KMS-11 (cell line): ENCODE results near the gene OAT.

Experiments used
- H2AFZ ChIP-seq: fragments of 200-600 bp; sonication (generic); 2 replicates; pipeline ENCODE4 v1.6.1; 2016; ENCODE audit warnings: antibody characterized with exemption, mixed run types, low read depth
- H3K27ac ChIP-seq: fragments of 200-600 bp; sonication (generic); 2 replicates; pipeline ENCODE4 v1.6.1; 2016; ENCODE audit warnings: mild to moderate bottlenecking, mixed run types
- H3K27me3 ChIP-seq: fragments of 200-600 bp; sonication (generic); 2 replicates; pipeline ENCODE4 v1.6.1; 2017; ENCODE audit warnings: mild to moderate bottlenecking, low read depth, mixed run types, moderate library complexity; ENCODE audit not compliant: insufficient read depth
- H3K36me3 ChIP-seq: fragments of 200-600 bp; sonication (generic); 2 replicates; pipeline ENCODE4 v1.6.1; 2017; ENCODE audit warnings: mild to moderate bottlenecking, mixed run types; ENCODE audit not compliant: insufficient read depth
- H3K4me1 ChIP-seq: fragments of 200-600 bp; sonication (generic); 2 replicates; pipeline ENCODE4 v1.6.1; 2016; ENCODE audit warnings: mild to moderate bottlenecking, low read depth, mixed run types; ENCODE audit not compliant: poor library complexity, severe bottlenecking
- H3K4me2 ChIP-seq: fragments of 200-600 bp; sonication (generic); 2 replicates; pipeline ENCODE4 v1.7.0; 2016; ENCODE audit warnings: mild to moderate bottlenecking, mixed run types
- H3K4me3 ChIP-seq: fragments of 200-600 bp; sonication (generic); IDR thresholded peaks from 2 replicates; pipeline ENCODE4 v1.6.1; 2017; ENCODE audit warnings: low read depth, low read length, mixed read lengths; ENCODE audit not compliant: insufficient read depth
- H3K79me2 ChIP-seq: fragments of 200-600 bp; sonication (generic); 2 replicates; pipeline ENCODE4 v1.6.1; 2016; ENCODE audit warnings: low read depth, mixed run types; ENCODE audit not compliant: insufficient read depth
- H3K9ac ChIP-seq: fragments of 200-600 bp; sonication (generic); 2 replicates; pipeline ENCODE4 v1.6.1; 2016; ENCODE audit warnings: mild to moderate bottlenecking, mixed run types
- H4K20me1 ChIP-seq: fragments of 200-600 bp; sonication (generic); 2 replicates; pipeline ENCODE4 v1.6.1; 2016; ENCODE audit warnings: mild to moderate bottlenecking, mixed run types; ENCODE audit not compliant: insufficient read depth
- TF ChIP-seq, protein P1 (sequence below): fragments of 200-600 bp; sonication (generic); conservative IDR thresholded peaks from 2 replicates; pipeline ENCODE4 v1.6.1; 2017; ENCODE audit warnings: low read depth, mild to moderate bottlenecking, antibody characterized with exemption, low read length, moderate library complexity, mixed read lengths

The OAT gene

DNA sequence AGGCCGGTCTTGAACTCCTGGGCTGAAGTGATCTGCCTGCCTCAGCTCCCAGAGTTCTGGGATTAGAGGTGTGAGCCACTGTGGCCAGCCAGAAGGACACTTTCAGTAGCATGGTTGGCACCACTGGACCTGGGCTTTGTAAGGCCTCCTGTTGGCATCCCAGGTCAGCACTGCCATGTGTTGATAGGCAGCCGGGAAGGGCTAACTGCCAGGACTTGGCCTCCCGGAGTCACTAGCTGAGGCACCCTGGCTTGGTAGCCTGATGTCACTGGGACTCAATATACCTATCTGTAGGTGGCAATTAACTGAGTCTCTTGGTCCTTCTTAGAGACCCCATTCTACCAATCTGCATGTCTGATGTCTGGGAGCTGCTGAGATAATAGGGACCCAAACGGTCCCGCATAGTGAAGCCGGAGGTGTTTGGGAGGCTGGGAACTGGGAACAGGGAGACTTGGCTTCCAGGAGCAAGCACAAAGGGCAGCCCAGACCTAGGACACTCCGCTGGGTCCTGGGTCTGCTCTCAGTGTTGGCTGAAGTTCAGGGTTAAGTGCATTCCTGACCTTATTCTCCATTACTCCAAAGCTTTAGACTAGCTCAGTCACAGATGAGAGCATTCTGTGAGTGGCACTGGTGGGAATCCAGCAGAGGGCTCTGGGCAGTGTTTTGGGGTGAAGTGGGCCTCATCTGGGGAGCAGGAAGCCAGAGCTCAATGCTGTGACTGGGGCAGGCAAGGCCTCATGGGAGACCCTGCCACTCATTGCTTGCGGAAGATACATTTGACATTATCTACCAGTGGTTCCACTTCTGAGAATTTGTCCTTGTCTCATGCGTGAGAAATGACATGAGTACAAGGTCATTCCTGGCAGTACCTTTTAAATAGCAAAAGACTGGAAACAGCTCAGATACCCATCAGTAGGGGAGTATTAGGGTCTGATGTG, 45.6 kb upstream of the OAT start:
- Histone ChIP-seq H3K27me3 (no peaks in the 10 kb centered on the region), H3K9ac (no peak overlapping the region), H3K4me2 (no peak overlapping the region), H3K4me1 (peaks cover 4% of the 10 kb centered on the region), H2AFZ (no peak overlapping the region), H3K36me3 (no peaks in the 10 kb centered on the region), H3K4me3 (no peak overlapping the region), H3K27ac (no peak overlapping the region), H4K20me1 (no peaks in the 10 kb centered on the region), H3K79me2 (no peaks in the 10 kb centered on the region)
- TF ChIP-seq, protein P1, sequence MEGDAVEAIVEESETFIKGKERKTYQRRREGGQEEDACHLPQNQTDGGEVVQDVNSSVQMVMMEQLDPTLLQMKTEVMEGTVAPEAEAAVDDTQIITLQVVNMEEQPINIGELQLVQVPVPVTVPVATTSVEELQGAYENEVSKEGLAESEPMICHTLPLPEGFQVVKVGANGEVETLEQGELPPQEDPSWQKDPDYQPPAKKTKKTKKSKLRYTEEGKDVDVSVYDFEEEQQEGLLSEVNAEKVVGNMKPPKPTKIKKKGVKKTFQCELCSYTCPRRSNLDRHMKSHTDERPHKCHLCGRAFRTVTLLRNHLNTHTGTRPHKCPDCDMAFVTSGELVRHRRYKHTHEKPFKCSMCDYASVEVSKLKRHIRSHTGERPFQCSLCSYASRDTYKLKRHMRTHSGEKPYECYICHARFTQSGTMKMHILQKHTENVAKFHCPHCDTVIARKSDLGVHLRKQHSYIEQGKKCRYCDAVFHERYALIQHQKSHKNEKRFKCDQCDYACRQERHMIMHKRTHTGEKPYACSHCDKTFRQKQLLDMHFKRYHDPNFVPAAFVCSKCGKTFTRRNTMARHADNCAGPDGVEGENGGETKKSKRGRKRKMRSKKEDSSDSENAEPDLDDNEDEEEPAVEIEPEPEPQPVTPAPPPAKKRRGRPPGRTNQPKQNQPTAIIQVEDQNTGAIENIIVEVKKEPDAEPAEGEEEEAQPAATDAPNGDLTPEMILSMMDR = no peak

DNA sequence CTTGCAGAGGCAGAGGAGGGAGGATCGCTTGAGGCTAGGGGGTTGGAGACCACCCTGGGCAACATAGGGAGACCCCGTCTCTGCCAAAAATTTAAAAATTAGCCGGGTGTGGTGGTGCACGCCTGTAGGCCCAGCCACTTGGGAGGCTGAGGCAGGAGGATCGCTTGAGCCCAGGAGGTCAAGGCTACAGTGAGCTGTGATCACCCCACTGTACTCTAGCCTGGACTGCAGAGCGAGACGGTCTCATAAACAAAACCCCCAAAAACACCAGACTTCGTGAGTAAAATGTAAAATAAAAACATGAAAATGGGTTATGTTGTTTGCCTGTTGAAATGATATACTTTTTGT, 43.6 kb upstream of the OAT start:
- peak overlapping the region; percentile 98 for H2AFZ ChIP-seq
- peaks cover 4% of the 10 kb centered on the region for H3K4me1 ChIP-seq
- no peaks in the 10 kb centered on the region for H4K20me1 ChIP-seq

DNA sequence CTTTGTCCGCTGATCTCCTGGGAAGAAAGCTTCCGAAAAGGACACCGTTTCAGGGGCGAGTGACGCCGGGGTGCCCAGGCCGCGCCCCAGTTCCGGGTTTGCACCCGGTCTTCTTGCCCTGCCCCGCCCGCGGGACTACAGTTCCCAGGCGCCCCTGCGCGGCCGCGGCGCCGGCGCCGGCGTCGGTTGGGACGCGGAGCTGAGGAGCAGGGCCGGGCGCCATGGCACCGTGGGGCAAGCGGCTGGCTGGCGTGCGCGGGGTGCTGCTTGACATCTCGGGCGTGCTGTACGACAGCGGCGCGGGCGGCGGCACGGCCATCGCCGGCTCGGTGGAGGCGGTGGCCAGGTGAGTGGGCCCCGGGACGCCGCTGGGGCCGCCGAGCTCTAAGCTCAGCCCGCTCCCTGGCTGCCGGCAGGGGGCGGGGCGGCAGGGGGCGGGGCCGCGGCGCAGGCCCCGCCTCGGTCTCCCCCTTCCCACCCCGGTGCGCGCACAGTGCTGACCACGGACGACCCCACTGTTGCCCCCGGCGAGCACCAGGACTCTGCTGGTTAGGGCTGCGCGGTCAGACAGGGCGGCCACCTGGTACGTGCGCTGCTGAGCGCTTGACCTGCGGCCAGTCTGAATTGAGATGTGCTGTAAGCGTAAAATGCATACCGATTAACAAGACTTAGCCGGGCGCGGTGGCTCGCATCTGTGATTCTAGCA, 43.1 kb upstream of the OAT start, which contains the start of gene LHPP:
TSS of gene LHPP (plus strand) at position 182 of the 706 bp plus-strand sequence. CDS start at position 222, 40 bp downstream.
- Histone ChIP-seq H4K20me1 (no peaks in the 10 kb centered on the region), H3K4me1 (peaks cover 4% of the 10 kb centered on the region), H2AFZ (peak within 1 kb of the TSS; percentile 98), H3K4me2 (peak within 1 kb of the TSS; percentile 72), H3K27me3 (no peaks in the 10 kb centered on the region), H3K9ac (peak within 1 kb of the TSS; percentile 52; the same call in 1 of the 2 replicates), H3K79me2 (no peaks in the 10 kb centered on the region), H3K27ac (no peak within 1 kb of the TSS), H3K36me3 (no peaks in the 10 kb centered on the region), H3K4me3 (no peak within 1 kb of the TSS)
- TF ChIP-seq, protein P1 = no peak

More for the DNA sequence above, 43.6 kb upstream of the OAT start:
- Histone ChIP-seq H3K4me3 (no peak overlapping the region), H3K79me2 (no peaks in the 10 kb centered on the region), H3K36me3 (no peaks in the 10 kb centered on the region), H3K27me3 (no peaks in the 10 kb centered on the region), H3K4me2 (0 out of 2 replicates have a peak overlapping the region, but pooled peaks have one; percentile 9), H3K9ac (peak overlapping the region; percentile 52; the same call in 1 of the 2 replicates), H3K27ac (no peak overlapping the region)
- TF ChIP-seq, protein P1 = no peak

DNA sequence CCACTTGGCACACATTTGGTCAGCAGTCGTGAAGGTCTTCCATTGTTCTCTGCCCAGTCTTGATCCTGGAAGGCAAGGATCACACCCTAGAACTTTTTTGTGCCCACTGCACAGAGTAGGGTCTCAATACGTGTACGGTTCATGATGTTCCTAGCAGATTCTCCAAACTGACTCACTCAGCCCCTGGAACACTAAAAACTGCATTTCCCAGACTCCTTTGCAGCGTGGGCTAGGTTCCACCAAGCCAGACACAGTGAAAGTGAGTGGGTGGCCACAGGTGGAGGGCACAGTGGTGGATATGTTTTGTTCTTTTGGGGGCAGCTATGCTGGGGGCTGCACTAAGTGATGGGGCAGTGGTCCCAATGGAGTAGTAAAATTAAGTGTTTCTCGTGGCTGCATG, 41.4 kb upstream of the OAT start:
- TF ChIP-seq, protein P1 = no peak
- Histone ChIP-seq H3K79me2 (no peaks in the 10 kb centered on the region), H3K4me2 (no peak overlapping the region), H3K36me3 (no peaks in the 10 kb centered on the region), H4K20me1 (no peaks in the 10 kb centered on the region), H2AFZ (no peak overlapping the region), H3K4me3 (no peak overlapping the region), H3K4me1 (peaks cover 4% of the 10 kb centered on the region), H3K9ac (no peak overlapping the region), H3K27me3 (no peaks in the 10 kb centered on the region), H3K27ac (no peak overlapping the region)
